ENCODE results near the gene NEK8. TPM values are rescaled to one million over a fixed set of nuclear protein-coding genes. Genes with fewer than 3 reads are reported as not detected.

Gene NEK8
- total and polyA plus RNA-seq, 8 donors: 2.8 to 17.8 (median 3.4) TPM; not detected in 1

GRCh38 chr17:28783161-28783560 lies 54.6 kb downstream of the NEK8 start:
- H3K27ac ChIP-seq: no peak overlapping the region
- H3K4me1 ChIP-seq: no peaks in the 10 kb centered on the region
- TF ChIP-seq EP300 (IDR thresholded peaks at IDR 0.05): no peak
- TF ChIP-seq POLR2AphosphoS5 (IDR thresholded peaks at IDR 0.05): no peak
- no peak for TF ChIP-seq CTCF (IDR thresholded peaks at IDR 0.05)
- no peak for TF ChIP-seq POLR2A (IDR thresholded peaks at IDR 0.05)
- H3K9me3 ChIP-seq: no peaks in the 10 kb centered on the region
- no peak overlapping the region for H3K4me3 ChIP-seq
- H3K36me3 ChIP-seq: peaks cover 0 to 15% (median 0%) of the 10 kb centered on the region in 4 donors
- DNase-seq: no peak
- intact Hi-C loops (cut with DNase I; ENCODE audit: low total_unique reads): no loop called here
- no peaks in the 10 kb centered on the region for H3K27me3 ChIP-seq
- 82 to 84% (median 83%) methylated on average over 3 of the region's 3 CpGs for WGBS, 5 donors

GRCh38 chr17:28788100-28788499 lies 59.5 kb downstream of the NEK8 start:
- no peak overlapping the region for H3K4me3 ChIP-seq
- no peaks in the 10 kb centered on the region for H3K27me3 ChIP-seq
- peaks cover 0 to 4% (median 0%) of the 10 kb centered on the region in 4 donors for H3K36me3 ChIP-seq
- DNase-seq: no peak
- H3K27ac ChIP-seq: no peak overlapping the region
- no peaks in the 10 kb centered on the region for H3K9me3 ChIP-seq
- TF ChIP-seq CTCF (IDR thresholded peaks at IDR 0.05): no peak
- no peak for TF ChIP-seq POLR2A (IDR thresholded peaks at IDR 0.05)
- no peak for TF ChIP-seq POLR2AphosphoS5 (IDR thresholded peaks at IDR 0.05)
- no peak for TF ChIP-seq EP300 (IDR thresholded peaks at IDR 0.05)
- H3K4me1 ChIP-seq: peaks cover 0 to 8% (median 0%) of the 10 kb centered on the region in 4 donors
- intact Hi-C loops (cut with DNase I; ENCODE audit: low total_unique reads): no loop called here
- WGBS, 5 donors: 89 to 96% (median 92%) methylated on average over 4 of the region's 4 CpGs

Small RNA genes within 50 kb of the gene (small RNA-seq; reads per million reads assigned to genes)
- gene SNORD42A: 0 reads per million in 4 donors
- 0 to 0.30 (median 0) reads per million in 4 donors for gene SNORD42B
- 0 reads per million in 4 donors for gene SNORD4A
- 0 reads per million in 4 donors for gene SNORD4B

Other genes starting within 250 kb of the NEK8 start
- 1 to 10 TPM in 1 of 5 donors, under 1 TPM in 1, not detected in 3; 0.43 to 9.3 TPM for gene FOXN1, start 222.4 kb upstream of the NEK8 start, total RNA-seq
- gene FOXN1, start 222.4 kb upstream of the NEK8 start, polyA plus RNA-seq: 1 to 10 TPM in 1 of 3 donors, not detected in 2; 2.4 TPM
- 10 to 100 TPM; 13.6 to 30.9 (median 17.0) TPM for gene UNC119, start 176.2 kb upstream of the NEK8 start, total RNA-seq
- gene UNC119, start 176.2 kb upstream of the NEK8 start, polyA plus RNA-seq: 10 to 100 TPM; 16.5 to 27.1 (median 19.9) TPM
- gene PIGS, start 157.3 kb upstream of the NEK8 start, total RNA-seq: 100 to 1,000 TPM in 1 of 5 donors, 10 to 100 TPM in 4; 14.7 to 105 (median 33.3) TPM
- 10 to 100 TPM; 19.2 to 25.7 (median 19.8) TPM for gene PIGS, start 157.3 kb upstream of the NEK8 start, polyA plus RNA-seq
- 10 to 100 TPM in 2 of 5 donors, 1 to 10 TPM in 2, under 1 TPM in 1; 0.89 to 21.1 (median 9.1) TPM for gene ALDOC, start 151.9 kb upstream of the NEK8 start, total RNA-seq
- 10 to 100 TPM in 2 of 3 donors, 1 to 10 TPM in 1; 8.7 to 54.8 (median 17.1) TPM for gene ALDOC, start 151.9 kb upstream of the NEK8 start, polyA plus RNA-seq
- gene SPAG5, start 129.8 kb upstream of the NEK8 start, total RNA-seq: 10 to 100 TPM in 2 of 5 donors, 1 to 10 TPM in 3; 1.2 to 48.7 (median 9.9) TPM
- 10 to 100 TPM in 1 of 3 donors, 1 to 10 TPM in 2; 4.4 to 16.4 (median 6.6) TPM for gene SPAG5, start 129.8 kb upstream of the NEK8 start, polyA plus RNA-seq
- gene RSKR, start 114.6 kb upstream of the NEK8 start, total RNA-seq: 10 to 100 TPM in 3 of 5 donors, 1 to 10 TPM in 2; 9.3 to 36.2 (median 11.6) TPM
- gene RSKR, start 114.6 kb upstream of the NEK8 start, polyA plus RNA-seq: 1 to 10 TPM in 2 of 3 donors, under 1 TPM in 1; 0.31 to 2.3 (median 1.2) TPM
- gene BLTP2, start 83.6 kb upstream of the NEK8 start, total RNA-seq: 100 to 1,000 TPM in 4 of 5 donors, 10 to 100 TPM in 1; 62.4 to 221 (median 194) TPM
- gene BLTP2, start 83.6 kb upstream of the NEK8 start, polyA plus RNA-seq: 10 to 100 TPM in 2 of 3 donors, 1 to 10 TPM in 1; 9.9 to 13.3 (median 12.2) TPM
- gene SDF2, start 66.9 kb upstream of the NEK8 start, total RNA-seq: 10 to 100 TPM; 43.7 to 88.1 (median 49.0) TPM
- 10 to 100 TPM; 38.7 to 45.1 (median 40.8) TPM for gene SDF2, start 66.9 kb upstream of the NEK8 start, polyA plus RNA-seq
- 100 to 1,000 TPM in 1 of 5 donors, 10 to 100 TPM in 4; 46.0 to 135 (median 89.2) TPM for gene SUPT6H, start 66.6 kb upstream of the NEK8 start, total RNA-seq
- gene SUPT6H, start 66.6 kb upstream of the NEK8 start, polyA plus RNA-seq: 10 to 100 TPM; 16.9 to 19.1 (median 17.7) TPM
- 1 to 10 TPM in 1 of 5 donors, under 1 TPM in 2, not detected in 2; 0.14 to 5.3 (median 0.92) TPM for gene PROCA1, start 16.9 kb upstream of the NEK8 start, total RNA-seq
- 1 to 10 TPM; 2.3 to 5.8 (median 2.6) TPM for gene PROCA1, start 16.9 kb upstream of the NEK8 start, polyA plus RNA-seq
- 100 to 1,000 TPM in 1 of 5 donors, 10 to 100 TPM in 4; 35.6 to 101 (median 95.5) TPM for gene RAB34, start 10.9 kb upstream of the NEK8 start, total RNA-seq
- 10 to 100 TPM; 53.1 to 80.1 (median 70.6) TPM for gene RAB34, start 10.9 kb upstream of the NEK8 start, polyA plus RNA-seq
- 1,000 to 10,000 TPM in 1 of 5 donors, 100 to 1,000 TPM in 4; 221 to 1,205 (median 504) TPM for gene RPL23A, start 8.8 kb upstream of the NEK8 start, total RNA-seq
- gene RPL23A, start 8.8 kb upstream of the NEK8 start, polyA plus RNA-seq: 1,000 to 10,000 TPM; 1,260 to 1,750 (median 1,417) TPM
- 10 to 100 TPM in 2 of 5 donors, 1 to 10 TPM in 1, not detected in 2; 2.6 to 21.0 (median 11.7) TPM for gene TLCD1, start 2.6 kb upstream of the NEK8 start, total RNA-seq
- 10 to 100 TPM in 1 of 3 donors, 1 to 10 TPM in 2; 6.3 to 13.0 (median 8.2) TPM for gene TLCD1, start 2.6 kb upstream of the NEK8 start, polyA plus RNA-seq
- 100 to 1,000 TPM in 3 of 5 donors, 10 to 100 TPM in 2; 29.0 to 383 (median 151) TPM for gene TRAF4, start 15.2 kb downstream of the NEK8 start, total RNA-seq
- 10 to 100 TPM; 33.3 to 38.2 (median 34.4) TPM for gene TRAF4, start 15.2 kb downstream of the NEK8 start, polyA plus RNA-seq
- gene FAM222B, start 114.0 kb downstream of the NEK8 start, total RNA-seq: 10 to 100 TPM in 3 of 5 donors, 1 to 10 TPM in 2; 5.5 to 29.6 (median 14.0) TPM
- 1 to 10 TPM; 4.4 to 8.3 (median 6.6) TPM for gene FAM222B, start 114.0 kb downstream of the NEK8 start, polyA plus RNA-seq
- 10 to 100 TPM; 23.1 to 97.0 (median 60.0) TPM for gene ERAL1, start 126.2 kb downstream of the NEK8 start, total RNA-seq
- 10 to 100 TPM; 36.7 to 50.3 (median 42.6) TPM for gene ERAL1, start 126.2 kb downstream of the NEK8 start, polyA plus RNA-seq
- 10 to 100 TPM; 19.5 to 80.5 (median 42.4) TPM for gene FLOT2, start 168.9 kb downstream of the NEK8 start, total RNA-seq
- gene FLOT2, start 168.9 kb downstream of the NEK8 start, polyA plus RNA-seq: 10 to 100 TPM; 32.1 to 43.2 (median 37.0) TPM
- 10 to 100 TPM in 2 of 5 donors, 1 to 10 TPM in 2, not detected in 1; 6.4 to 33.5 (median 9.3) TPM for gene DHRS13, start 174.3 kb downstream of the NEK8 start, total RNA-seq
- 10 to 100 TPM in 1 of 3 donors, 1 to 10 TPM in 2; 4.4 to 13.4 (median 6.0) TPM for gene DHRS13, start 174.3 kb downstream of the NEK8 start, polyA plus RNA-seq
- 100 to 1,000 TPM in 1 of 5 donors, 10 to 100 TPM in 4; 23.2 to 206 (median 48.5) TPM for gene PHF12, start 222.7 kb downstream of the NEK8 start, total RNA-seq
- 1 to 10 TPM; 8.3 to 9.8 (median 8.6) TPM for gene PHF12, start 222.7 kb downstream of the NEK8 start, polyA plus RNA-seq